HTR-8/SVneo (cell line): ENCODE data around the gene MTPN.
A peak's percentile ranks its signal among the peaks of the same experiment; 100 is the strongest.

ENCODE experiments used
- DNase-seq: peaks from one replicate; pipeline ENCODE4 v3.0.0; 2011; ENCODE audit warnings: low spot score, mixed read lengths; ENCODE audit not compliant: insufficient read length
- FAIRE-seq: peaks from 2 replicates; lab custom pipeline; 2011; peaks lifted over from hg19 to GRCh38; lab: Jason Lieb, UNC

MTPN gene

DNA sequence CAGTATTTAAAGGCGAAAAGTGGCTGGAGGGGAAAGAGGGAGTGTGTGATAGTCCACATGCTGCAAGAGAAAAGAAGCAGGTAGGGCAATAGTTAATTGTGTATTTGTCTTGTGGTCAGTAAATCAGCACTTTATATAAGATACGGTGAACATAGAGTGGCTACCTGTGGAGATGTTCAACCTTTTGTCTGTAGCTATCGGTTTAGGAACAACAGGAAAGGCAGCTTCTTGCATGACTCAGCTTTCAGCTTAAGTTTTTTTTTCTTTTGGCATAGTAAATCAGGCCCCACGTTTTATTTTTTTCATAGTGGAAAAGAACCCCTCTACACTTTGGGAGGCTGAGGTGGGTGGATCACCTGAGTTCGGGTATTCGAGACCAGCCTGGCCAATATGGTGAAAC, 14.2 kb upstream of the MTPN start:
- FAIRE-seq (no peak), DNase-seq (no peak)

DNA sequence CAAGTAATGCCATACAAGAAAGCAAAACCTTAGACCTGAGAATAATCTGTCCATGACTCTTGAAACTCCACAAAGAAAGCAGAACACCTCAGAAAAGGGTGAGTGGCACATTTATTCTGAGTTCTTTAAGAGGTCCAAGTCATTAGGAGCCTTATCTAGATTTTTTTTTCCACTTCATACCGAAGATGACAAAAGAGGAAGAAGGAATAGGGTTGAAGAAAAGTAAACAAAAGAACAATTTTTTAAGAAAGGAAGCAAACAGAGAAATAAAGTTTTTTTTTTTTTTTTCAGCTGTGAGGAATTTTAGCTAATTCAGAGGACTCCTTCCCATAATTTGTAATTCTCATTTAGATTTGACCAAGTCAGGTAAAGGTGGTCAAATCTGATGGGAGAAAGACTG, 13.1 kb upstream of the MTPN start:
- FAIRE-seq = no peak
- DNase-seq = no peak

DNA sequence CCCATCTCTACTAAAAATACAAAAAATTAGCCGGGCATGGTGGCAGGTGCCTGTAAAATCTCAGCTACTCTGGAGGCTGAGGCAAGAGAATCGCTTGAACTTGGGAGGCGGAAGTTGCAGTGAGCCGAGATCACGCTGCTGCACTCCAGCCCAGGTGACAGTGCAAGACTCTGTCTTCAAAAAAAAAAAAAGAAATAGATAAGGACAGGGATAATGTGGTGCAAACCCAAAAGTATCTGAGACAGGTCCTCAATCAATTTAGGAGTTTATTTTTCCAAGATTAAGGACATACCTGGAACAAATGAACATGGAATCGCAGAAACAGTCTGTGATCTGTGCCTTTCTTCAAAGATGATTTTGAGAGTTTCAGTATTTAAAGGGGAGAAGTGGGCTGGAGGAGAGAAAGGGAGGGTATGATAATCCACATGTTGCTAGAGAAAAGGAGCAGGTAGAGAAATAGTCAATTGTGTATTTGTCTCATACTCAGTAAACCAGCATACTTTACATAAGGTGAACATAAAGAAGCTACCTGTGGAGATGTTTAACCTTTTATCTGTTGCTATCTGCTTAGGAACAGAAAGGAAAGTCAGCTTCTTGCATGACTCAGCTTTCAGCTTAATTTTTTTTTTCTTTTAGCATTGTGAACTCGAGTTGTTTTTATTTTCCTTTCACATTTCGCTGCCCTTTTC, 4.9 kb upstream of the MTPN start:
- FAIRE-seq (no peak), DNase-seq (no peak)

DNA sequence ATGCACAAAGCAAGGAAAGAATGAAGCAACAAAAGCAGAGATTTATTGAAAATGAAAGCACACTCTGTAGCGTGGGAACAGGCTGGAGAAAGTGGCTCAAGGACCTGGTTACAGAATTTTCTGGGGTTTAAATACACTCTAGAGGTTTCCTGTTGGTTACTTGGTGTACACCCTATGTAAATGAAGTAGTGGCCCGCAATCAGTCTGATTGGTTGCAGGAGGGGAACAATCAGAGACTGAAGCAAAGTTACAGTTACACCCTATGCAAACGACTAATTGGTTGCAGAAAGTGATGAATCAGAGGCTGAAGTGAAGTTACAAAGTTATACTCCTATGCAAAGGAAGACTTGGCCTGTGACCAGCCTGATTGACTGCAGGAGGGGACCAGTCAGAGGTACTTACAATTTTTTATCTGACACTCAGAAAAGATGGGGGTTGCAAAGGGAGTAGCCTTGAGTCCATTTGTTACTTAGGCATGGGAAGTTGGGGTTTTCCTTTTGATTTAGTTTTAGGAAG, 3.6 kb upstream of the MTPN start:
- FAIRE-seq = no peak
- DNase-seq = no peak

DNA sequence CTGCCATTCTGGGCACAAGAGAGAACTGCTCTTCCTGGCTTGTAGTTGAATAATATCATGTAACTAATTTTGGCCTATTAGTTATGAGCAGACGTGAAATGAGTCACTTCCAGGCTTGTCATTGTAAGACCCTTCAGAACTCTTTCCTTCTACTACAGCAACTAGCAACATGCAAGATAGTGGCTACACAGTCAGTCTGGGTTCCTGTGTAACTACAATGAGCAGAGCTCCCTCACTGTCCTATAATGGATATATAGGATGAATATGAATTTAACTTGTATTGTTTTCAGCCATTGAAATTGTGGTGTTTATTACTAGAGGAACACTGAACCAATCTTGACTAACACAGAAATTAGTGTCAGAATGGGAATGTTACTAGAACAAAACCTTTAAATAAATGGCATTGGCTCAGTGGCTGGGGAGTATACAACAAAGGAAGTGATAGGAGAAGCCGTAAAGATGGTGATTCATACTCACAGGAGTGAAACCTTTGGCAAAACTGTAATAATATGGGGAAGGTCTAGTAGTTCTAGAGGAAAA, 2.9 kb upstream of the MTPN start:
- DNase-seq = no peak
- no peak for FAIRE-seq

DNA sequence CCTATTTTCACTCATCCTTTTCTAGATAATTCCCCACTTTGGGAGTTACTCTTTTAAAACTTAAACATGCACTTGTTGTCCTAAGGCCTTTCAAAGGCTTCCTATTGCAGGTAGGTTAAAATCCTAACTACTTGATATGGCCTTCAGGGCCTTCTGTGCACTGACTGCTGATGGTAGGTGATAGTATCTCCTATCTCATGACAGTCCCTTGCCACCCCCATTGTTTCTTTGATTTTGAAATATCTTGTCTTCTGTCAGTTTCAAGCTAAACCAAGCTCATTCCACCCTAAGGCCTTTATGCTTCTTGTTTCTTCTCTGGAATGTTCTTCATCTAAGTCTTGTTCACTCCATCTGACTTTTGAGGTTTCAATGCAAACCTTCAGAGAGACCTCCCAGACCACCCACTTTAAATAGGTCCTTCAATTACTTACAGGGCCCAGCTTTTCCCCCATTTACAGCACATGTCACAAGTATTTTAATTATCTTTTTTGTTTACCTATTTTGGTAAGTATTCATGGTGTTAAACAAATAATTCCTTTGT, 2.4 kb upstream of the MTPN start:
- DNase-seq (no peak), FAIRE-seq (no peak)

DNA sequence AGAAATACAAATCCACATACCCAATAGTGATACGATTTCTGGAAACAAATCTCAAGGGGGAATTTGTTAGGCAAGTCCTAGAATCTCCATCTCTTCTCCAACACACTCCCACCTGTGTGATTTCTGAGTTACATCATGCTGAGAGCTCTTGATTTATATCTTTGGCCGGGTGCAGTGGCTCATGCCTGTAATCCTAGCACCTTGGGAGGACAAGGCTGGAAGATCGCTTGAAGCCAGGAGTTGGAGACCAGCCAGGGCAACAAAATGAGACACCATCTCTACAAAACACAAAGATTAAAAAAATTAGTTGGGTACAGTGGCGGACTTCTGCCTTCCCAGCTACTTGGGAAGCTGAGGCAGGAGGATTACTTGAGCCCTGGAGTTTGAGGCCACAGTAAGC, 1.5 kb upstream of the MTPN start:
- DNase-seq (no peak), FAIRE-seq (no peak)

DNA sequence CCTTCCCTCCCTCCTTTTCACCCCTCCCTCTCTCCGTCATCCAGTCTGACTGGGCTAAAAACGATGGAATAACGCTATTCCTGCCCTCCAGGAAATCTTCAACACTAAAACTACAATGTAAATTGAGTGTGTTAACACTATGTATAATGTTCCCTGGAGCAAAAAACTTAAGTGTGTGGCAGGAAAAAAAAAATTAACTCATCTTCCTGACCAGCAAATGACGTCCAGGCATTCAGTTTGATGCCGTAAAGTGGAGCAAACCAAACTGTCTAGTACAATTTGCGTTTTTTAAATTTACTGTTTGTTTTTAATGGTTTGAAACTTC, 545 bp upstream of the MTPN start:
- DNase-seq (no peak), FAIRE-seq (no peak)

DNA sequence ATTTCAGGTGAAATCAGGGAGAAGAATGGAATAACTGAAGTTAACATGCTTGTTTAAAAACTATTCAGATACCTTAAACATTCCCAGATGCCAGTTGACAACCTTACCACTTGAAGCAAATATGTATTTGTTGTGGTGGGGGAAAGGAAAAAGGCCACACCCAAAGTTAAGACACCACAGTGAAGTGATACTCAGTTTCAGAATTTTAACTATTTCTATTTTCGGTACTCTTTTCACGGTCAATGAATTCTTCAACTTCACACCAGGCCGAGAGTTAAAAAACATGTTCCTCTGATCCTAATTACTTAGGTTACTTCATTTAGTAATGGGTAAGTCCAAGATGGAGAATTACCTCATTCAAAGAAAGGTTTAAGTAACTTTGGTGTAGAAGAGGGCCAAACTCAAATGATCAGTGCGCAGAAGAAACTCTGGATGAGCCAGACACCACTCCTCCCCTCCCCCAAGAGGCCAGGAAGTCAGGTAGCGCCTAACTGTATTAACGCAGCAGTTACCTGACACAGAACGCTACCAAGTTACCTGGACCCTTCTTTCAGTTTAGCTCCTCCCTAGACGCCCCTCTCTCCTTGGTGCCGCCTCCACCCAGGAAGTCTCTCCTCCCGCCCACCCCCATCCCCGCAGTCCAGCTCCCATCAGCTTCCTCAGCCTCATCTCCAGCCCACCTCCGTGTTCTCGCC, 700 bp downstream of the MTPN start:
- no peak for FAIRE-seq
- DNase-seq = peak; percentile 13

DNA sequence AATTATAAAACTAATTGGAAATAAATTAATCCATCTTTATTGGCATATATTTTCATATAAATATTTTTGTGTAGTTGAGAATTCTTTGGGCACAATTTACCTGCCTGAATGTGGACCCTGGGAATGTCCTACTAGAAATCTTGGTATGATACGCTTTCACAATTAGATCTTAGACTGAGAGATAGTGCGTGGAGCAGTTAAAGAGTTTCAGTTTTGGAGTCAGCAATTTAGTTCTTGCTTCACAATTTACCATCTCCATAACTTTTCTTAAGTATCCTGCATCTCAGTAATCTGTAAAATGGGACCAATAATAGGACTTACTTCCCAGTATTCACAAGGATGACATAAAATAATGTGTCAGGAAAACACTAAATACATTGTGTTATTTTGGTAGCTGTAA, 2.0 kb downstream of the MTPN start:
- no peak for FAIRE-seq
- no peak for DNase-seq

DNA sequence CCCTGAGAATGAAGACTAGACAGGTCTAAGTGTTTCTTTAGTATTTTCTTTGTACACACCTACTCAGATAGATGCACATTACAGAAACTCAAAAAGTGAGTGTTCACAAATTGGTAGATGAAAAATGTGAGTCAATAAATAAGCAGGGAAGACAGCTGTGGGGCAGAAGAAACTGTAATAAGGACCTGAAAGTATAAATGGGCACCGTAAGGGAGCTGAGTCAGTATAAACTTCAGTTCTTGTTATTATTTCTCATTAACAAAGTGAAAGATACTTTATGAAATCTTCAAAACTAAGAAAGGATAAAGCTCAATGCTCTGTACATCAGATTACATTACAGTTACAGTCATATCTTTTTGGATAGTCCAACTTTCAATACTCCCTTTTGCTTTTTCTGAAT, 2.5 kb downstream of the MTPN start:
- DNase-seq (no peak), FAIRE-seq (no peak)

DNA sequence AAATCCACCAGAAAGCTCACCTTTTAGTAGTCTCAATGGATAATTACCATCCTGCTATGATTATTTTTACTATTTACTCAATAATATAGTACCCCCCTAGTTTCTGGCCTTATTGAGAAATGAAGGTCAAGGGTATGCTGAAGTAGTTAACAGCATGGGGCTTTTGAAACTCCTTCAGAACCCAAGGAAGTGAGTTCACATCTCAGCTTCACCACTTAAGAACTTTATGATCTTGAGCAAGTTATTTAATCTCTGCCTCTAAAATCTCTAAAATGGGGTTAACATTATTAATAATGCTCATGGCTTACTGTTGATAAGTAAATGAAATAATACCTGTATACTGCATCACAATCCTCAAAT, 5.8 kb downstream of the MTPN start:
- no peak for FAIRE-seq
- no peak for DNase-seq

DNA sequence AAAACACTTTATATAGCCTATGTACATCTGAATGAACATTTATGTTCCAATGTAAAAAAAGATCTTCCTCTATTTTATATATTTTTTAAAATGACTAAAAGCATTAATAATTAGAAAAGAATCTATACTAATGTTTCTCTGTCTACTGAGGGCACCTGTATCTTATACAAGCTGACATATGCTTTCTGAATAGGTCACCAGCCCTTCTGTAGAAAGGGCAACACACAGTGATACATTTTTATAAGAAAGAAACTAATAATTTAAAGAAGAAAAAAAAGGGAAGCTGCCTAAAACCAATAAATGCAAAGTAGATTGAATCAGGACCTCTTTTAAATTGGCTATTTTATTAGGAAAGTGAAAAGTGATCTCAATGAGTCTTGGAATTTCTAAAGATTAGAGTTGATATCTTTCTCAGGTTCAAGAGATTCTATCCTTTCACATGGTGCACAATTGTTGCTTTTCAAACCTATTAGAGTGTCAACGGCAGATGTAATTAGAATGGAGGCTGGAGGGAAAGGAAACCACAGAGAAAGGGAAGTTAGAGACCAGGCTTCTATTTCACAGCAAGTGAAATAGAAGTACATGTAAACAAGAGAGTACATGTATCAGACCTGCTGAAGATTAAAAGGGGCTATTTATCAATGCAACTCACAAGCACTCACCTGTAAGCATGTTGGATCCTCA, 6.3 kb downstream of the MTPN start:
- no peak for FAIRE-seq
- no peak for DNase-seq

DNA sequence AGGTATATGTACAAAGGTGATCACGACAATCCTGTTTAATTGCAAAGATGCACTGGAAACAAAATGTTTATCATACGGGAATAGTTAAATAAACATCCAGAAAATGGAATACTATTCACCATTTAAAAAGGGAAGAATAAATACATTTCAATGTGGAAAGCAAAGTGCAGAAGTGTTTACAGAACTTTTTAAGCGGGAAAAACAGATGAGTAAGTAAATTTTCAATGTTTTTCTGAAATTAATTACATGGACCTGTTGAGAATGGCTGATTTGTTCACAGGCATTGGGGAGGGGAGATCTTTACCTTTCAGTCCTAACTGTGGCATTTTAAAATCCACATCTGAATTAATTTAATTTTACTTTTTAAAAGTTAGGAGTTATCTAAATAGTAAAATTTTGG, 7.1 kb downstream of the MTPN start:
- no peak for DNase-seq
- FAIRE-seq = no peak

DNA sequence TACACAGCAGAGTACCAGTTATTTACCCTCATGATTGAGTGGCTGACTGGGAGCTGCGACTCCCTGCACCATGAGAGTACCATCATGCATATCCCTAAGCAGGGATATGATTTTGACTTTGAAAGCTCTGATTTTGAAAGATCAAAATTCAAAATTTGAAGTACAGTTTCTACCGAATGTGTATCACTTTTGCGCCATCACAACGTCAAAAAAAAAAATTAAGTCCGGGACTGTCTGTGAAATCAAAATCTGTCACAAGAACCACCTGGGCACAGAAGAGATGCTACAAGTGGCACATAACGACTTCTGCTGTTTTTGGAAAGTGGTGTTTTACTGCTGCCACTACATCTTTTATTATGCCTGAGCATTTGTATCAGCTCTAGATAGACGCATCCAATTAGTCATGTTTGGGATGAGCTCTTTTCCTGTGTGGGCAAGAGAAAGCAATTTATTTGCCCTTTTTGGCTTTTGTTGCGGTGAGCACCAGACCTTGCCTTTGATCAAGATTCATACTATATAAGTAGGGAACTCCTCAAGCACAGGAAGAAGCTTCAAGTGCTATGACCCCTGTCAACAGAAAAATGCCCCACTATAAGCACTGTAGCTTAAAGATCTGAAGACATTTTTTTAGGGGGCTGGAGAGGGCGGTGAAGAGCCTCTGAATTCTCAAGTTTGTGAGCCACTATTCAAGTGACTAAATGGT, 10.7 kb downstream of the MTPN start:
- DNase-seq = no peak
- FAIRE-seq = no peak

DNA sequence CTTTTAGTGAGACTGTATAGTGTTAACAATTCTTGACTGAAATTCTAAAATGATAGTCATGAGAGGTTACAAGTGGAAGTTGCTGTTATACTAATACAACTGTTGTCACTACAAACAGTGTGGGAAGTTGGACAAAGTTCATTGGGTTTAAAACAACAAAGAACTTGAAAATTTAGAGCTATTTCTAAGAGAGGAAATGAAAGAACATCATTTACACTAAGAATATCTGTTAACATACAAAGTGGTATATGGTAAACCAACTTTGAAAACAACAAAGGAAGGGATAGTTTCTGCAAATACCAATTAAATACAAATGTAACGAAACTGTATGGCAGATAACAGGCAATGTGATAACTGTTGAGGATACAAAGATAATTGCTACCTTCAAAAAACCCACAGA, 11.6 kb downstream of the MTPN start:
- no peak for FAIRE-seq
- DNase-seq = no peak

DNA sequence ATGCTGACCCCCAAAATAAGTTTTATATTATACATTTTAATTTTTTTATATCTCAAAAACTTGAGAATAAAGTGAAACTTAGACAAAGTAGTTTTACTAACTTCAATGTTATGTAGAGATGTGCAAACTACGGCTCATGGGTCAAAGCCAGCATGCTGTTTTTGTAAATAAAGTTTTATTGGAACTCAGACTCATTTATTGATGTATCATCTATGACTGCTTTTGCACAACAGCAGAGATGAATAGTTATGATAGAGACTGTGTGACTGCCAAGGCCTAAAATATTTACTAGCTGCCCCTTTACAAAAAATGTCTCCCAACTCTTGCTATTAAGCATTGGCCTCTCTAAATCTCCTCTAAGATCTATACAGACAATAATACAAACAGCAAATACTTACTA, 12.4 kb downstream of the MTPN start:
- FAIRE-seq = no peak
- no peak for DNase-seq

DNA sequence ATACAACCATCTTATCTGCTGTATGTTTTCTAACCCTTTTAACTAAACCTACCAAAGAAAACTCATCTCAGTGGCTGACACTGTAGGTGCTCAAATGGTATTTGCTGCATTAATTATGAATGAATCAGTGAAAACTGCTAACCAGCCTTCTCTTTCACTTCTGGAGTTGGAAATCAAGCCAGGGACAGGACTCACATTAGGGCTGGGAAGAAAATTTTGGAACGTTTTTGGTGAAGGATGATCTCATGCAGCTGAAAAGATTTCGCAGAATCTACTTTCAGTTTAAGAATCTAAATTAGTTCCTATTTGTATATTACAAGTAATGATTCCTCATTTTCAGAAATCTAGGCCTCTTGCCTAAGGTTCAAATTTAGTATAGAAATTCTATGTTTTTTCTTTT, 12.9 kb downstream of the MTPN start:
- FAIRE-seq = no peak
- DNase-seq = no peak

DNA sequence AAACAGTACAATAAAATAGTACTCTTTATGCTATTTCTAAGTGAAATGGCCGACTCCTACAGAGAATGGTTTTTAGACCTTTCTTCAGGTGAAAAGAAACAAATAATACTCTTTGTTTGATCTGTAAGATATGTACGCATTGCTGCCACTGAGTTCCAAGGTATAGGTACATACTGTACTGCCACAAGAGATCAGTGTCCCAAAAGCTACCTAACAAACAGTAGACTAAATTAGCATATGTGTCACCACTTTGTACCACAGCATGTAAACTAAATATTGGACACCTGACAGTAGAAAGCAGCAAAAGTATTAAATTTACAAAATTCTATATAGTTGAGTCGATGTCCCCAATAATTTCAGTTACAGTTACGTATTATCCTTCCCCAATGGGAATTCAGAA, 14.4 kb downstream of the MTPN start:
- no peak for FAIRE-seq

DNA sequence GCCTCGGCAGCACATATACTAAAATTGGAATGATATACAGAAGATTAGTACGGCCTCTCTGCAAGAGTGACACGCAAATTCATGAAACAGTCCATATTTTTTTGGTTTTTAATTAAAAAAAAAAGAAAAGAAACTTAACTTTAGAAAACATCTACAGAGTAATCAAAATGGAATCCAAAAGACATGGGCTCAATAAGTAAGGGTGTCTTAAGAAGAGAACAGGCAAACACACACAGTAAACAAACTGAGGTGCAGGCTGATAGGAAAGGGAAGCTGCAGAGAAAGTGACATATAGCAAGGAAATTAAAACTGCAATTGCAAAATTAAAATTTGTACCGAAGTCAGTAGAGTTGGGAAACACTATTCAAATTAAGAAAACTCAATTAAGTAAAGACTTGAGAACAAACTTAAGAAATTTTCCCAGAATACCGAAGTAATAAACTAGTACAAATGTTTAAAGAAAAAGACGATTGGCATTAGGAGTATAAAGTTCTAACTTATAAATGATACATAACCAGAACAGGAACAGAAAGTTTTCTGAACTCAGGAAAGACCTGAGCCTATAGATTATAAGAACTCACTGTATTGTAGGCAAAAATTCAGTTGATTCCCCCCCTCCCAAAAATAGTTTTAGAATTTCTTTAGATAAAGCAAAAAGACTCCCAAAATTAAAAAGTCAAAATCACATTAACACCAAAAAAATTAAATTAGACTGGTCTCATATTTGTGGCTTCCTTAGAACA, 16.3 kb downstream of the MTPN start:
- no peak for FAIRE-seq
- DNase-seq = no peak

More for the DNA sequence above, 14.4 kb downstream of the MTPN start:
- DNase-seq = no peak
